HG02678 (cell line): ENCODE measurements around the gene CAGE1.
"Not testable (repeated sequence)": the region's sequence is repeated elsewhere in the genome, so short reads cannot be mapped to it uniquely, and the experiment has no call there.

Source experiments
- ATAC-seq: cut with Tn5 transposase; IDR thresholded peaks from one replicate; pipeline ENCODE4 v1.9.1; 2021; ENCODE audit warnings: mild to moderate bottlenecking, moderate library complexity; ENCODE audit not compliant: unreplicated experiment

The CAGE1 gene

DNA sequence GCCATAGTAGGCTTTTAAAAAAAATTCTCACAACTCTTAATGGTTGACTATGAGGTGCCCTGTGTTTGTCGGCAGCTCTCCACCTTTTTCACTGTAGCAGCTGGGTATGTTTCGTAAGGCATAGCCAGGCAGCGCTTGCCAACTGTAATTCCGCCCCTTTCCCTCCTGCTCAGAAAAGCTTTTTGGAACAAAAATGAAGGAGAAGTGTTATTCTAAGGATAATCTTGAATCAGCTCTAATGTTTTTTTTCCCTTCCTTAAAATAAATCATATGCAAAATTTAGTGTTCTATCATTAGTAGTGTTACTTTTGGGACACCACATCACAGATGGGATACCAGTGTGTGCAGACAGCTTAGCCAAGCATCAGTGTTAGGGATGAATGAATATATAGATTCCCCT, 21.3 kb upstream of the CAGE1 start:
- ATAC-seq: no peak

DNA sequence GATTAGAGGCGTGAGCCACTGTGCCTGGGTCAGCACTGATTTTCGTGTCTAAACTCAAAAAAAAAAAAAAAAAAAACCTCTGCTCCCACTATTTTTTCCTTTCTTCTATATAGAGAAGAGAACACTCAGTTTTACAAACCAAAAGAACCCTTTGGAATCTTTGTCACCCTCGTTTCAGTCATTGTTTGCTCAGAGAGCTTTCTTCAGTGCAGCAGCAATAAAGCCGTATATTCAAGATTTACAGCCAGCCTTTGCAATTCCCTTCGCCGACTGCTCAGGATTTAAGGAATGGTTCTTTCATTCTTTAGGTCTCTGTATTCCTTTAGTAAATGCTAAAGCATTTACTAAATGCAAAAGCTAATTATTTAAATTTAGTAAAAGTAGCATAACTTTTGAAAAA, 20.2 kb upstream of the CAGE1 start:
- ATAC-seq: no peak

DNA sequence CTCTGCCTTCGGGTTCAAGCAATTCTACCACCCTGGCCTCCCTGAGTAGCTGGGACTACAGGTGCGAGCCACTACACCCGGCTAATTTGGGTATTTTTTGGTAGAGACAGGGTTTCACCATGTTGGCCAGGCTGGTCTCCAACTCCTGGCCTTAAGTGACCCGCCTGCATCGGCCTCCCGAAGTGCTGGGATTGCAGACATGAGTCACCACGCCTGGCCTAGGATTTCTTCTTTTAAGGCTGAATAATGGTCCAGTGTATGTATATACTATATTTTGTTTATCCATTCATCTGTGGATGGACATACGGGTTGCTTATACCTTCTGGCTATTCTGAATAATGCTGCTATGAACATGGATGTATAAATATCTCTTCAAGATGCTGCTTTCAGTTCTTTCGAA, 17.2 kb upstream of the CAGE1 start:
- no peak for ATAC-seq

DNA sequence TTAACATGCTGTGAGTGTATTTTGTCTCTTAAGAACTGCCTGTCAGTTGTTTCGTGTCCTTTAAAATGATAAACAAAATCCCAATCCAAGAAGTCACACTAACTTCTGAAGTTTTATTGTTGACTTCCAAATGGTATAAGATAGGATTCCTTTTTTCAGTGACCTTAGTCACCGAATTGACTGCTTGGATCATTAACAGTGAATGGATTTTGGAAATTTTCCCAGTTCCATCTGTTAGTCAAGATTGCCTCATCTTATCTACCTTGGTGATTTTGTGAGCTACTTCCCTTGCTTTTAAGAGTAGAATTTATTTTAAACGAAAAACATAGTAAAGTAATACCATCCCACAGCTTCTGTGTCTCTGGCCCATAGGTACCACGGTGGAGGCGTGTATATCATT, 15.0 kb upstream of the CAGE1 start:
- ATAC-seq: no peak

DNA sequence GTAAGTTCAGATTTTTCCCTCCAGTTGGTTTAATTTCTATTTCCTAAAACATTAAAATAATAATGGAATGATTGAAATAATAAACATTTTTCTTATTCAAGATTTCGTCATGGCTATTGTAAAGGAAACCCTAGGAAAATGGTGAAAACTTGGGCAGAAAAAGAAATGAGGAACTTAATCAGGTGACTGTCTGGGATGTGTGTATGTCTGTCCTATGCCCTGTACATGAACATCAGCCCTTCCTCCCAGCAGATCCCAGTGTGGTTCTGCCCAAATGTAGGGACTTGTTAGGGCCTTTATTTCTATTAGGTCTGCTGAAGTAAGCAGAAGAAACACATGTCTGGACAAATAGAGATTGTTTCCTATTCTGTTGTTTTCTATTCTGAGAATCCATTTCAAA, 13.2 kb upstream of the CAGE1 start:
- ATAC-seq: no peak

DNA sequence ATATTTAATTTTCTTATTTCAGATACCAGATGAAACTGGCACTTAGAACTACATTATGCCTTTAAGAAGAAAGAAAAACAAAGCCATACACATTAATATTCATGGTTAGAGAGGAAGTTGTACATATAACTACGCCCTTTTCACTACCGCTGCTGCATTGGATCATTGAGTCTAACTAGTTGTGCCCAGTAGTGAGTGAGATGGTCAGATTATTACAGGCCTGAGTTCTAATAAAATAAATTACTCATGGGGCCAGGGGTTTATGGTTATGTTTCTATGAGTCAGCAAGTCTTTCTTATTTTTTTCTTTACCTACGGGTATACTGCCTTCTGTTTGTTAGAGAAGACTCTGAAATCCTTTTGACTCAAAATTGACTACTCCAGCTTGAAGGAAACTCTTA, 11.5 kb upstream of the CAGE1 start:
- ATAC-seq: no peak

DNA sequence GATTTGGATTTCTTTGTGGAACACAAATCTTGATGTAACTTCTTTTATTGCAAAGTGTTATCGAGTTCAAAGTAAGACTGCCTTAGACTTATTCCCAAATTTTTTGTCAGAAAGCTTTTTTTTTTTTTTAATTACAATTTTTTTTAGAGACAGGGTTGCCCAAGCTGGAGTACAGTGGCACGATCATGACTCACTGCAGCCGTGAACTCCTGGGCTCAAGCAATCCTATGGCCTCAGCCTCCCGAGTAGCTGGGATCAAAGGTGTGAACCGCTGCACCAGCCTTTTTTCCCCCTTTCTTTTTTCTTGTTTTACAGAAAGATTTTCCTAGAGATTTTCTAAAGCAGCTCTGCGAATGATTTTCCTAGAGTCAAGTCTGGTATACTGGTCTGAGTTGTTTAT, 2.9 kb upstream of the CAGE1 start:
- no peak for ATAC-seq

DNA sequence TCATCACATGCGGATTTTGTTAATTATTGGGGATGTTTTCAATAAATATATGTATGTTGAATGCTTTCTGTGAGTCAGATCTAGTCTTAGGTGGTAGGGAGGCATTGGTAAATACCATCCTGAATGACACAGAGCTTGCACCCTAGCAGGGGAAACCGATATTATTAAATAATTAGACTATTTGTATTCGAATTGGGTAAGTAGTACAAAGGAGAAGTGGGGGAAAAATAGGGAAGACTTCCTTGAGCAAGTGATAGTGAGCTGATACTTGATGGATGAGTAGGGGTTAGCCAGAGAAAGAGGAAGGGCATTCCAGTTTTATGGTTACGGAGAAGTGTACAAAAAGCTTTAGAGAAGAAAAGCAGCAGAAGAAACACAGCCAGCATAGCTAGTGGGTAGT, 1.6 kb upstream of the CAGE1 start:
- ATAC-seq: no peak

DNA sequence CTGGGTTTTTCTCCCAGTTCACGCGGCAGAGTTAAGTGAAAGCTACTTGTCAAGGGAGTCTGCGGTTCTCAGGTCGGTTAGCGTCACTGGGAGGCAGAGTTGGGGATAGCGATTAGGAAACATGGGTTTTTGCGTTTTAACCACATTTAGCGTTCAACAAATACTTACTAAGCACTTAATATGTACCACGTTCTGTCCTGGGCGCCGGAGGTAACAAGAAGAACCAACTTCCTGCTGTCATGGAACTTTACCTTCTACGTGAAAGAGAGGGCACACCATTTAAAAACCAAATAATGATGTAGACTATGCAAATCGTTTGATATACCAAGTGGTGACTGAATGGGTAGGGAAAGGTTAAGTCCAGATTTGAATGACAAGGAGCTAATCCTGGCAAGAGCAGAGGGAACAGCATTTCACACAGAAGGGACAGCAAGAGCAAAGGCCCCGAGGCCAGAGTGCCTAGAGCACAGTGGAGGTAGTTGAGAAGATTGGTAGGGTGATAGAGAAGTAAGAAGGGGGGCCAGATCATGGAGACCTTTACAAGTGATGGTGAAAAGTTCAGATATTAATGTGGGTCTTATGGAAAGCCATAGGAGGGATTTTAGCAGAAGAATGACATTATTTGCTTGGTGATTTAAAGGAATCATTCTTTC, 810 bp upstream of the CAGE1 start:
- peak; percentile 8 for ATAC-seq

DNA sequence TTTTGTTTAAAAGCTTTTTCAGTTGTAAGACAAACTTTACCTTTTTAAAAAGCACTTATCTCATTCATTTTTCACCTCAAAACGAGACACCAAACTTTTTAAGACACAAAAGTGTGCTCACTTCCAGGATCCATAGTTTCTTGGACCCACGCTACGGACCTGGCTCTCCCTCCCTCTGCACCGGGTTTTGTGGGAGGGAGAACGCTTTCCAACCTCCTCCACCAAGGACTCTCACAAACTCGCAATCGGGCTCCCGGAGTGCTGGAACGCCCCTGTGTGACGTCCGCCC, 436 bp downstream of the CAGE1 start:
- ATAC-seq: no peak

DNA sequence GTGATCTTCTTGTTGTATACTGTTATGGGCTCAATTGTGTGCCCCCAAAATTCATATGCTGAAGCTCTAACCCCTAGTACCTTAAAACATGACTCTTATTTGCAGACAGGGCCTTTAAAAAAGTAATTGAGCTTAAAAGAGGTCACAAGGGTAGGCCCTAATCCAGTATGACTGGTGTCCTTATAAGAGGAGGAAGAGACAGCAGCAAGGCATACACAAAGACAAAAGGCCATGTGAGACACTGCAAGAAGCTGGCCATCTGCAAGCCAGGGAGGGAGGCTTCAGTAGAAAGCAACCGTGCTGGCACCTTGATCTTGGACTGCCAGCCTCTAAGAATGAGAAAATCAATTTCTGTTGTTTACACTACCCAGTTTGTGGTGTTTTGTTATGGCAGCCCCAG, 8.4 kb downstream of the CAGE1 start:
- ATAC-seq: no peak

DNA sequence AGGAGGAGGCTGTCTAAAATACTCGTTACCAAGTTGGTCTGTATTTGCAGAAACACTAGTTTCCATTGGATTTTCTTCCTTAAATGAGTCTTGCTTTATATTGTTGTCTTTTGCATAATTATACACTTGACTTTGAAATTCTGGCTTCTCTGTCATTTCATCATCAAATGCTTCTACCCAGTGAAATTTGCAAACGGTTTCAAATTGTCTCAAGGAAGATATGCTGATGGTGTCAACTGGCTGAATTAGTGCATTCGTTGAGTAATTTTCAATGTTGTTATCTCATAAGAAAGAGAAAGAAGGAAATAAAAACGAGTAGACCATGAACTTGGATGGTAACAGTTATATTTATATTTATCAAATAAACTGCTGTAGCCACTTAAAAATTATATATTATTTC, 10.8 kb downstream of the CAGE1 start:
- ATAC-seq: no peak

DNA sequence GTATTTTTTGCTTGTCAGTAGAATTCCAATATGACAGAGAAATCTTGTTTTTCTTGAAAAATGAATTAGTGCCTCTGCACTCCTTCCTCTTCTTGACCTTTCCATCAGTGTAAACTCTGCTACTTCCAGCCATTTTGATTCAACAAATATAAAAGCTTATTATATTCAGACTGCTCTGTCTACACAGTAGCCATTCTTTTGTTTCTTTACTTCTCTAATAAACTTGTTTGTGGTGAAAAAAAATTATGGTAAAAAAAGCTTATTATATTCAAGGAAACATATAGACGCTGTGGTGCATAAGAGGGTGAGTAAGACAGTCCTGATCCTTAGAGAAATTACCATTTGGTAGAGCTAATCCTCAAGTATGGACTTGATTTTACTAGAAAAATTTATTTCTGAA, 11.6 kb downstream of the CAGE1 start:
- no peak for ATAC-seq

DNA sequence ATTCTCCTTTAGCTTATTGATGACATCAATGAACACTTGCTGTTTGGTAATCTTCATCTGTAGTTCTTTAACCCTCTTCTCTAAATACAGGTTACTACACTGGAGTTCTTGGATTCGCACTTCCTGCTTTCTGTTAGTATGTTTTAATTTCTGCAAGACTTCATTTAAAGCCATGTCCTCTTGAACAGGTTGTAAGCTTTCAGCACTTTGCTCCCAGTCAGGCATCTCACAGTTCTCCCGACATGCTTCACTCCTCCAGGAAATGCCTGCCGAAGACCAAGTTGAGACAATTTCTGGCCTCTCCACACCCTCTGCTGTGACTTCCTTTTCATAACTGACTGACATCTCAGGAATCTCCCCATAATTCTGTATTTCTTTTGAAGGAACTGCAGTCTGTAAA, 15.8 kb downstream of the CAGE1 start:
- no peak for ATAC-seq

DNA sequence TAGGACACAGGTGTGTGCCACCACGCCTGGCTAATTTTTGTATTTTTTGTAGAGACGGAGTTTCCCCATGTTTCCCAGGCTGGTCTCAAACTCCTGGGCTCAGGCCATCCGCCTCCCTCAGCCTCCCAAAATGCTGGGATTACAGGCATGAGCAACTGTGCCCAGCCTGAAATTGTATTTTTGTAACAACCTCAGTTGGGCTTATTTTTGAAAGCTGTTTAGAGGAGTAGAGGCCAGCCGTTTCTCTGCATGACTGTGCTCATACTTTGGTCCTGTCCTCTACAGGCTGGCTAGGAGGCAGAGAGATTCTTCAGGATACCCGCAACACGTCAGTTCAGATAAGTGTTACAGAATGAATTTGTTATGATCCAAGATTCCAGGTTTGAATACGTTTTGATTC, 22.1 kb downstream of the CAGE1 start:
- ATAC-seq: no peak

DNA sequence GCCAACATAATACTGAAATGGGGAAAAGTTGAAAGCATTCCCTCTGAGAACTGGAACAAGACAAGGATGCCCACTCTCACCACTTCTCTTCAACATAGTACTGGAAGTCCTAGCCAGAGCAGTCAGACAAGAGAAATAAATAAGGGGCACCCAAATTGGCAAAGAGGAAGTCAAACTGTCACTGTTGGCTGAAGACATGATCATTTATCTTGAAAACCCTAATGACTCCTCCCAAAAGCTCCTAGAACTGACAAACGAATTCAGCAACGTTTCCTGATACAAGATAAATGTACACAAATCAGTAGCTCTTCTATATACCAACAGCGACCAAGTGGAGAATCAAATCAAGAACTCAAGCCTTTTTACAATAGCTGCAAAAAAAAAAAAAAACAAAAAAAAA, 37.6 kb downstream of the CAGE1 start:
- ATAC-seq: not testable (repeated sequence)

DNA sequence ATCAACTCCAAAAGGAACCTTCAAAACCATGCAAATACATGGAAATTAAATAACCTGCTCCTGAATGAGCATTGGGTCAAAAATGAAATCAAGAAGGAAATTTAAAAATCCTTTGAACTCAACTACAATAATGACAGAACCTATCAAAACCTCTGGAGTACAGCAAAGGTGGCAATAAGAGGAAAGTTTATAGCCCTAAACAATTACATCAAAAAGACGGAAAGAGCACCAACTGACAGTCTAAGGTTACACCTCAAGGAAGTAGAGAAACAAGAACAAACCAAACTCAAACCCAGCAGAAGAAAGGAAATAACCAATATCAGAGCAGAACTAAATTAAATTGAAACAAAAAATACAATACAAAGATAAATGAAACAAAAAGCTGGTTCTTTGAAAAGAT, 39.0 kb downstream of the CAGE1 start:
- not testable (repeated sequence) for ATAC-seq

DNA sequence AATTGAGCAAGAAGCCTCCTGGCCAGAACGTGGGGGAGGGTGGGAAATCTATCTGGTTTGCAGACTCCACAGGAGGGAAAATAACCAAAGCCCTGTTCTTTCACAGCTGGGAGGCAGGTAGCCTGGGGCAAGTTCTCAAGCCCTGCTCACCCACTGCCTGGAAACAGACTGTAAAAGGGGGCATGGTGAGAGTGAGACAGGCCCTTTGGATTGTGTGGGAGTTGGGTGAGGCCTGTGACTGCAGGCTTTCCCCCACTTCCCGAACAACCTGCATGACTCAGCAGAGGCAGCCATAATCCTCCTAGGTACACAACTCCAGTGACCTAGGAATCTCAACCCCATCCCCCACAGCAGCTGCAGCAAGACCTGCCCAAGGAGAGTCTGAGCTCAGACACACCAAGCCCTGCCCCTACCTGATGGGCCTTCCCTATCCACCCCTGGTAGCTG, 42.0 kb downstream of the CAGE1 start:
- not testable (repeated sequence) for ATAC-seq

DNA sequence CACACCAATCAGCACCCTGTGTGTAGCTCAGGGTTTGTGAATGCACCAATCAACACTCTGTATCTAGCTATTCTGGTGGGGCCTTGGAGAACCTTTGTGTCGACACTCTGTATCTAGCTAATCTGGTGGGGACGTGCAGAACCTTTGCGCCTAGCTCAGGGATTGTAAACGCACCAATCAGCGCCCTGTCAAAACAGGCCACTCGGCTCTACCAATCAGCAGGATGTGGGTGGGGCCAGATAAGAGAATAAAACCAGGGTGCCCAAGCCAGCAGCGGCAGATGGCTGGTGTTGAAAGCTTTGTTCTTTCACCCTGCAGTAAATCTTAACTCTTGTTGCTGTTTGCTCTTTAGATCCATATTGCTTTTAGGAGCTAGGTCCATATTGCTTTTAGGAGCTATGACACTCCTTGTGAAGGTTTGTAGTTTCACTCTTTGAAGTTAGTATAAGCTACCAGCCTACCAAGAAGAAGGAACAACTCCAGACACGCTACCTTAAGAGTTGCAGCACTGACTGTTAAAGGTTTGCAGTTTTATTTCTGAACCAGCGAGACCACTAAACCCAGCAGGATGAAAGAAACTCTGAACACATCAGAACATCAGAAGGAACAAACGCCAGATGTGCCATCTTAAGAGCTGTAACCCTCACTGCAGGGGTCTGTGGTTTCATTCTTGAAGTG, 44.6 kb downstream of the CAGE1 start:
- not testable (repeated sequence) for ATAC-seq

DNA sequence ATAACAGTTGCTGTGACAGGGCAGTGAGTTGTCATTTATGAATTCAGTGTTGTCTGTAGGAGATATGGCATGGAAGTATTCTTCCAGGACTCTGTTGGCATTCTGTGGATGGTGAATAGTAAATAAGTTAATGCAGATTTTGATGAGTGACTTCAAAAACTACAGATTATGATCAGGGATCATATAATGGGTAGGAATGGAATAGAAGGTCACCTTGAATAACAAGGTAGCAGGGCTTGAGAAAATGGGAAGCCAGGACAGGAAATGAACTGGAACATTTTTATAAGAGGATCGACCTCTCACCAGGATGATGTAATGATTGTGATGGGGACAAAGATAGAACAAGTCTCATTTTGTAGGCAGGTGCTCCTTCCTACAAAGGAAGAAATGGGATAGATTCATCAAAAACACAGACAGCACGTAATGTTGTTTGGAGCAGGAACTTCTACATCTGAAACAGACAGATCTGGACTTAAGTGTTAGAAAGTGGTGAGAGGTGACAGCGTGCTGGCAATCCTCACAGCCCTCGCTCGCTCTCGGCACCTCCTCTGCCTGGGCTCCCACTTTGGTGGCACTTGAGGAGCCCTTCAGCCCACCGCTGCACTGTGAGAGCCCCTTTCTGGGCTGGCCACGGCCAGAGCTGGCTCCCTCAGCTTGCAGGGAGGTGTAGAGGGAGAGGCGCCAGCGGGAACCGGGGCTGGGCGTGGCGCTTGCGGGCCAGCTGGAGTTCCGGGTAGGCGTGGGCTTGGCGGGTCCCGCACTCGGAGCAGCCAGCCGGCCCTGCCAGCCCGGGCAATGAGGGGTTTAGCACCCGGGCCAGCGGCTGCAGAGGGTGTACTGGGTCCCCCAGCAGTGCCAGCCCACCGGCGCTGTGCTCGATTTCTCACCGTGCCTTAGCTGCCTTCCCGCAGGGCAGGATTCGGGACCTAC, 45.7 kb downstream of the CAGE1 start:
- no peak for ATAC-seq

DNA sequence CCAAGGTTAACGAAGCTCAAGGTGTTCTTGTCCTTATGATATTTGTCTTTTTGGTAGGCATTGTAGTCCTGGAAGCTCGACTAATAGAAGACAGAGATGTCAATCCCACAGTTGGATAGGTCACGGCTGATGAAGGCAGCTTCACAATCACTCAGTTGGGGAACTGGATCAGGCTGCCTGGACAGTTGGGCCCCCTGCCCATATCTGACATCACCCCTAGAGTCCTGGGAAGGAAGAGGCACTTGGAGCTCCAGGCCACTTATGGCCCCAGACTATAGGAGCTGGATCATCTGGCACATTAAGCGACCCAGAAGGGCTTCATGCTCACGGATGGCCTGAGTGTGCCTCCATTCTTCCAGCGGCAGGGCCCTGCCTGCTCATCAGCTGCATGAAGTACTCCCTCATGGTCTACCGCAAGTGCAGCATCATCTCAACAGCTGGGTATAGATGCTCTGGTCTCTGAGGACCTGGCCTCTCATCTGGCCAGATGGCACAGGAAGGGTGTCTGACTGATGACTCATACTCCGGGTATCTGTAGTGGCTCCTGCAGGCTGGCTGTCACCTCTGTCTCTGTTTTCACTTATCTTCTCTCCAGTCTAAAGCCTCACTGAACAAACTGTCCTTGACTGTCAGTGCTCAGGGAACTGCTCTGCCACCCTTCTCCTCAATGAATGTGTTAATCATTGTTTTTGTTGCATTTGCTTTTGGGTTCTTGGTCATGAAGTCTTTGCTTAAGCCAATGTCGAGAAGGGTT, 47.4 kb downstream of the CAGE1 start:
- peak; percentile 72 for ATAC-seq
